GM23338 (cell line): ENCODE data around the gene PML. TPM values are rescaled to one million over a fixed set of nuclear protein-coding genes. Genes with fewer than 3 reads are reported as not detected.

Source experiments
- ATAC-seq: fragments of 200-7000 bp; cut with Tn5 transposase; 3 replicates; pipeline ENCODE4 v1.9.1; 2020
- DNase-seq: peaks from one replicate; pipeline ENCODE4 v3.0.0-alpha.2; 2015; ENCODE audit warnings: low spot score
- H2AFZ ChIP-seq: fragments of 200-600 bp; sonication (generic); 2 replicates; pipeline ENCODE4 v1.8.0; 2016; ENCODE audit warnings: antibody characterized with exemption, mild to moderate bottlenecking, moderate library complexity
- H3F3A ChIP-seq: fragments of 200-600 bp; sonication (generic); replicated peaks from 2 replicates; pipeline ENCODE4 v1.8.0; 2017; ENCODE audit warnings: antibody characterized with exemption, mixed run types, low read depth
- H3K27ac ChIP-seq: fragments of 200-600 bp; sonication (generic); 2 replicates; pipeline ENCODE4 v1.6.1; 2016; ENCODE audit warnings: low read depth
- H3K27me3 ChIP-seq: fragments of 200-600 bp; sonication (generic); 2 replicates; pipeline ENCODE4 v1.8.0; 2016; ENCODE audit warnings: mild to moderate bottlenecking, mixed run types, moderate library complexity; ENCODE audit not compliant: insufficient read depth
- H3K36me3 ChIP-seq: fragments of 200-600 bp; sonication (generic); 2 replicates; pipeline ENCODE4 v1.8.0; 2016; ENCODE audit warnings: mild to moderate bottlenecking; ENCODE audit not compliant: insufficient read depth
- H3K4me1 ChIP-seq: fragments of 200-600 bp; sonication (generic); 2 replicates; pipeline ENCODE4 v1.8.0; 2016; ENCODE audit warnings: mild to moderate bottlenecking, moderate library complexity; ENCODE audit not compliant: insufficient read depth
- H3K4me2 ChIP-seq: fragments of 200-600 bp; sonication (generic); 2 replicates; pipeline ENCODE4 v1.7.1; 2017; ENCODE audit warnings: mixed run types
- H3K4me3 ChIP-seq: fragments of 200-600 bp; sonication (generic); 2 replicates; pipeline ENCODE4 v1.6.1; 2016; ENCODE audit warnings: mixed run types
- H3K79me2 ChIP-seq: fragments of 200-600 bp; sonication (generic); replicated peaks from 2 replicates; pipeline ENCODE4 v1.8.0; 2017; ENCODE audit warnings: mild to moderate bottlenecking; ENCODE audit not compliant: insufficient read depth
- H3K9me2 ChIP-seq: fragments of 200-600 bp; sonication (generic); 2 replicates; pipeline ENCODE4 v1.8.0; 2017; ENCODE audit not compliant: insufficient read depth
- H4K20me1 ChIP-seq: fragments of 200-600 bp; sonication (generic); replicated peaks from 2 replicates; pipeline ENCODE4 v1.8.0; 2017; ENCODE audit warnings: mild to moderate bottlenecking; ENCODE audit not compliant: insufficient read depth
- H3K27ac Mint-ChIP-seq: 2 replicates; pipeline ENCODE4 v1.8.0; 2020; ENCODE audit warnings: inconsistent platforms, mild to moderate bottlenecking, moderate library complexity, mixed read lengths
- H3K27me3 Mint-ChIP-seq: 3 replicates; pipeline ENCODE4 v1.8.0; 2022; ENCODE audit warnings: low read depth, mild to moderate bottlenecking, moderate library complexity, mixed read lengths, inconsistent platforms; ENCODE audit not compliant: insufficient read depth, poor library complexity
- H3K36me3 Mint-ChIP-seq: 3 replicates; pipeline ENCODE4 v1.8.0; 2021; ENCODE audit warnings: low read depth, mild to moderate bottlenecking, inconsistent platforms, moderate library complexity, mixed read lengths
- H3K4me1 Mint-ChIP-seq: 3 replicates; pipeline ENCODE4 v1.8.0; 2020; ENCODE audit warnings: mild to moderate bottlenecking, inconsistent platforms, mixed read lengths
- H3K4me3 Mint-ChIP-seq: 3 replicates; pipeline ENCODE4 v1.8.0; 2021; ENCODE audit warnings: moderate library complexity, mild to moderate bottlenecking, inconsistent platforms, mixed read lengths
- H3K9me3 Mint-ChIP-seq: 3 replicates; pipeline ENCODE4 v1.8.0; 2020; ENCODE audit warnings: moderate library complexity, mild to moderate bottlenecking, inconsistent platforms, mixed read lengths
- CREB1 ChIP-seq: fragments of 250-450 bp; sonication (Bioruptor Pico); IDR thresholded peaks from 2 replicates; pipeline ENCODE4 v1.5.0; 2020; ENCODE audit warnings: low read depth, mild to moderate bottlenecking, moderate library complexity
- CTCF ChIP-seq, 2 experiments: fragments of 200-600 bp in 1 of 2; sonication (generic) in 1 of 2; conservative IDR thresholded peaks; 2 replicates each; pipeline versions ENCODE4 v1.5.1 to v1.6.1; 2016 to 2017; ENCODE audit warnings: antibody characterized with exemption in 2 of 2, low read depth in 2 of 2, mild to moderate bottlenecking in 2 of 2, moderate library complexity in 1 of 2
- POLR2AphosphoS5 ChIP-seq: IDR thresholded peaks from 2 replicates; pipeline ENCODE4 v1.6.1; 2016; ENCODE audit warnings: antibody characterized with exemption, low read depth
- ZNF114 ChIP-seq: fragments of 250-450 bp; sonication (Bioruptor Pico); IDR thresholded peaks from 2 replicates; pipeline ENCODE4 v1.5.0; 2020; ENCODE audit warnings: mild to moderate bottlenecking, moderate library complexity
- polyA plus RNA-seq: library from polyadenylated mRNA; unstranded; fragments of >200 nt; fragmentation: Nextera tagmentation; extraction: Ambion mirVana; gene quantifications from 2 replicates; pipeline ENCODE4 v1.2.1, GENCODE V29; 2016
- total RNA-seq: library from RNA; depleted of rRNA; stranded (reverse); fragments of >200 nt; shearing (Covaris generic); gene quantifications from 2 replicates; pipeline ENCODE4 v1.2.3, GENCODE V29; 2014
- TF ChIP-seq, protein P1 (sequence below): IDR thresholded peaks from one replicate; pipeline ENCODE4 v1.6.1; 2018; ENCODE audit warnings: antibody characterized with exemption; ENCODE audit not compliant: unreplicated experiment
- TF ChIP-seq, protein P2 (sequence below): IDR thresholded peaks from 2 replicates; pipeline ENCODE4 v1.6.1; 2016; ENCODE audit warnings: antibody characterized with exemption

PML gene
- total and polyA plus RNA-seq, 2 experiments from 2014 or later = 19.0 to 73.1 TPM

GRCh38 chr15:74053517-74053916, 59.0 kb downstream of the PML start (continued):
- TF ChIP-seq, protein P1, sequence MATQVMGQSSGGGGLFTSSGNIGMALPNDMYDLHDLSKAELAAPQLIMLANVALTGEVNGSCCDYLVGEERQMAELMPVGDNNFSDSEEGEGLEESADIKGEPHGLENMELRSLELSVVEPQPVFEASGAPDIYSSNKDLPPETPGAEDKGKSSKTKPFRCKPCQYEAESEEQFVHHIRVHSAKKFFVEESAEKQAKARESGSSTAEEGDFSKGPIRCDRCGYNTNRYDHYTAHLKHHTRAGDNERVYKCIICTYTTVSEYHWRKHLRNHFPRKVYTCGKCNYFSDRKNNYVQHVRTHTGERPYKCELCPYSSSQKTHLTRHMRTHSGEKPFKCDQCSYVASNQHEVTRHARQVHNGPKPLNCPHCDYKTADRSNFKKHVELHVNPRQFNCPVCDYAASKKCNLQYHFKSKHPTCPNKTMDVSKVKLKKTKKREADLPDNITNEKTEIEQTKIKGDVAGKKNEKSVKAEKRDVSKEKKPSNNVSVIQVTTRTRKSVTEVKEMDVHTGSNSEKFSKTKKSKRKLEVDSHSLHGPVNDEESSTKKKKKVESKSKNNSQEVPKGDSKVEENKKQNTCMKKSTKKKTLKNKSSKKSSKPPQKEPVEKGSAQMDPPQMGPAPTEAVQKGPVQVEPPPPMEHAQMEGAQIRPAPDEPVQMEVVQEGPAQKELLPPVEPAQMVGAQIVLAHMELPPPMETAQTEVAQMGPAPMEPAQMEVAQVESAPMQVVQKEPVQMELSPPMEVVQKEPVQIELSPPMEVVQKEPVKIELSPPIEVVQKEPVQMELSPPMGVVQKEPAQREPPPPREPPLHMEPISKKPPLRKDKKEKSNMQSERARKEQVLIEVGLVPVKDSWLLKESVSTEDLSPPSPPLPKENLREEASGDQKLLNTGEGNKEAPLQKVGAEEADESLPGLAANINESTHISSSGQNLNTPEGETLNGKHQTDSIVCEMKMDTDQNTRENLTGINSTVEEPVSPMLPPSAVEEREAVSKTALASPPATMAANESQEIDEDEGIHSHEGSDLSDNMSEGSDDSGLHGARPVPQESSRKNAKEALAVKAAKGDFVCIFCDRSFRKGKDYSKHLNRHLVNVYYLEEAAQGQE = no peak
- no peak for TF ChIP-seq CREB1 (CRISPR knock-in tag)
- TF ChIP-seq ZNF114 (CRISPR knock-in tag) = no peak
- TF ChIP-seq, protein P2, sequence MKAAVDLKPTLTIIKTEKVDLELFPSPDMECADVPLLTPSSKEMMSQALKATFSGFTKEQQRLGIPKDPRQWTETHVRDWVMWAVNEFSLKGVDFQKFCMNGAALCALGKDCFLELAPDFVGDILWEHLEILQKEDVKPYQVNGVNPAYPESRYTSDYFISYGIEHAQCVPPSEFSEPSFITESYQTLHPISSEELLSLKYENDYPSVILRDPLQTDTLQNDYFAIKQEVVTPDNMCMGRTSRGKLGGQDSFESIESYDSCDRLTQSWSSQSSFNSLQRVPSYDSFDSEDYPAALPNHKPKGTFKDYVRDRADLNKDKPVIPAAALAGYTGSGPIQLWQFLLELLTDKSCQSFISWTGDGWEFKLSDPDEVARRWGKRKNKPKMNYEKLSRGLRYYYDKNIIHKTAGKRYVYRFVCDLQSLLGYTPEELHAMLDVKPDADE = no peak
- no peak for TF ChIP-seq POLR2AphosphoS5

DNA sequence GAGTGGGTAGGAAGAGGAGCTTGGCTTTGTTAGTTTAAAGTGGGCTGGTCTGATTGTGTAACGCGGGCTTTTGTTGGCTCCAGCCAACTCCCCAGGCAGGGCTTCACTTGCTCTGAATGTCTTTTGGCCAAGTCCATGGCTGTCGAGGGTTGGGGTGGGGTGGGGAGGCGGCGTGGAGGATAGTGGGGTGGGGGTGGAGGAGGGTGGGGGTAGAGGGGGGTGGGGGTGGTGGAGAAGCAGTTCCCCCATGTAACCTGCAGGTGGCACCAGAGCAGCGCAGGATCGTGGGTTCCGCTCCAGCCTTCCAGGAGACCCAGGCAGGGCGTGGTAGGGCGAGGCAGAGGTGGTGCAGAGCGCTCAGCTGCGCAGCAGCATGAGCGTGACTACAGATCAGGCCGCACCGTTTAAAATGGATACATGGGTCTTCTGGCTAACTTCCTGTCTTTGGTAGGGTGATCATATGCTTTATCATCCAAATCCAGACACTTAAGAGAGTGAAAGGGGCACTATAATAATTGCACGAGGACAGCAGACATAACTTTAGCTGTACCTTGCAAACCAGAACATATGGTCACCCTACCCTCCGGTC, 59.5 kb downstream of the PML start:
- Histone ChIP-seq H3K9me2 (no peaks in the 10 kb centered on the region), H3K4me2 (peak overlapping the region; percentile 65; the same call in 1 of the 2 replicates), H3K4me1 (peaks cover 9% of the 10 kb centered on the region), H2AFZ (peak overlapping the region; percentile 74; the same call in 1 of the 2 replicates), H3F3A (no peaks in the 10 kb centered on the region), H4K20me1 (no peaks in the 10 kb centered on the region), H3K4me3 (no peak overlapping the region), H3K27me3 (peaks cover 12% of the 10 kb centered on the region; the same call in 1 of the 2 replicates), H3K36me3 (no peaks in the 10 kb centered on the region), H3K27ac (no peak overlapping the region), H3K79me2 (no peaks in the 10 kb centered on the region)
- TF ChIP-seq POLR2AphosphoS5 (no peak), CTCF (conservative IDR thresholded peaks at IDR 0.05; ENCODE audit: low read depth in 2 of 2) (peak in 1 of 2 experiments; percentile 87; a peak in 3 of 4 replicates)
- Mint-ChIP-seq H3K4me3 (no peak overlapping the region; the same call in 2 of the 3 replicates), H3K4me1 (peaks cover 15% of the 10 kb centered on the region), H3K27ac (no peak overlapping the region), H3K27me3 (peaks cover 20% of the 10 kb centered on the region), H3K9me3 (peaks cover 8% of the 10 kb centered on the region; the same call in 1 of the 3 replicates), H3K36me3 (no peaks in the 10 kb centered on the region; the same call in 2 of the 3 replicates)
- ATAC-seq (peak; percentile 100), DNase-seq (peak; percentile 86)
